NCI-H1092 treated with DMSO at 0.1 percent for 48 hours (cell line): ENCODE results near the gene OR9A4.

ENCODE experiments used
- DNase-seq: peaks from one replicate; lab custom pipeline; 2025; lab: John Stamatoyannopoulos, UW

Gene OR9A4

GRCh38 chr7:141946796-141947195 lies 30.6 kb downstream of the OR9A4 start, which contains the start of gene CLEC5A:
Gene CLEC5A, minus strand, starts transcription at chr7:141946974. Its CDS starts 682 bp downstream, at chr7:141946292.
- no peak for DNase-seq

DNA sequence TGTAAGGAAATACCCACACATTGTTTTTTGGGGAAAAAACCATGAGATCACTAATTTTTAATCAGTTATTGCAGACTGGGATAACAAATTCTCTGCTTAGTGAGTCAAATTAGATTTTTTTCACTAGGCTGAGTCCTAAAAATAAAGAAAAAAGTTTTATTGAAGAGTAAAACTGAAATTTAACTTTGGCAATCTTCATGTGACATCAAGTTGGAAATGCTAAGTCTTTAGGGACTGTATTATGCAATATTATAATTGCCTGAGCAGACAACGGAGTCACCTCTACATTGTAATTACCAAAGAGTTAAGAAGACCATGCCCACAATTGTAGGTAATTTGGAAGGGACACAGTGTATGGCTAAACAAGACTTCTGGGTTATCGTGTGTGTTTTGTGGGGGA lies 32.8 kb downstream of the OR9A4 start:
- DNase-seq = no peak

DNA sequence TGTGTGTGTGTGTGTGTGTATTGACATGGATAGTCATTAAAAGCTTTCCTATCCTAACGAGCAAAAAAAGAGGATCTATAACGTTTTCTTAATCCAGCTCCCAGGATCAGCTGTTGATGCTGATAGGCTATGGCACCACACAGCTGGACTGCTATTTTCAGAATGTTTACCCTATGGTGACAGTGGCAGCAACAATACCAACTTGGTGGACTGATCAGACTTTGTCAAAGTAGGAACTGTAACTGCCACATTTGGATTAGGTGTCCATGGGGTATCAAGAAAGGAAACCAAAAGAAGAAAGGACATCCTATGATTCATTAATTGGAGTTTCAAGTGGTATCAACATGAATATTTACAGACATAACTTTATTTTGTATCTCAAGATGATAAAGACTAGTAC lies 33.3 kb downstream of the OR9A4 start:
- no peak for DNase-seq

DNA sequence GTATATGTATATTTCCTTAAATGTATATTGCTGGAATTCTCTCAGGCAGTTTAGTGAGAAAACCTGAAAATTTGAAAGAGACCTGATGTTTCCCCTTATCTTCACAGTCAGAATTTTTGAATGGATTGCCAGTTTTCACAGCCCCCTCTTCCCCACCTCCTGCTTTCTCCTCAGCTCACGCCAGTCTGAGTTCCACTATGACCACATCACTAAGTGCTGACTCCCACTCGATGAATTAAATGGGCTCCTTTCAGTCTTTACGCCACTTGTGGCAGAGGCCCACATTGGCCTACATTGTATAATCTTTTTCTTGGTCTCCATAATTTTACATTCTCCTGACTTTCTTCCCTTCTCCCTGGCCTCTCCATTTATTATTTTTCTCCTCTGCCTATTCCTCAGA lies 33.7 kb downstream of the OR9A4 start:
- no peak for DNase-seq

GRCh38 chr7:141950806-141951205 lies 34.6 kb downstream of the OR9A4 start:
- DNase-seq = no peak

DNA sequence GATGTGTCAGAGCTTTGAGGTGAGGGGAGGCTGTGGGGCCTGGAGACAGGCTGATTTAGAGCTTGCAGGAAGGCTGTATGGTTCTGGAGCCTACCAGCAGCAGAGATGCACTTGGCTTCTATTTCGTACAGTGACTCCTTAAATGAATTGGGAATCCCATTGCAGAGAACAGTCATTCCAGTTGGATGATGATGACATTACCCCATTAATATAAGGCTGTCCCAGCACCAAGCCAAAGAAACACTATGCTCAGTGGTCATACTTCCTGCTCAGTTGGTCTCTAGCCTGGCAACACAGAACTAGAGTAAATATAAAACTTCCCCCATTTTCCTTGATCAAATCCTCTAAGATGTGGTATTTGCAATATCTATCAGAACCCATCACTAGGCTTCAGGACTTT lies 36.3 kb downstream of the OR9A4 start:
- DNase-seq = no peak

DNA sequence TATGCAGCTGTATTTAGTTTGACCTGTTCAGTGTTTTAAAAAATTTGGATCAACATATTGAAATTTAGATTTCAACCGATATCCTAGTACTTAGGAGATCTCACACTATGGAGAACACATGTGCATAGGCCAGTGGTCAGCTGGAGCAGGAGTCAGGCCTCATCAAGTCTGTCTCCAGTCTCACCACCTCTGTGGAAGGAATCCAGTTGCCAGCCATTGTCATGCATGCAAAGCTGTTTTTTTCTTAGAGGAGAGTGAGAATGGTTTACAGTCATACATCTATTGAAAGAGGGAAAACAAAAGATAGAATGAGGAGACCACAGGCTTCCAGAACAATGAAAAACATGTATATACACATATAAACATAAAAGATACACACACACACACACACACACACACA lies 38.1 kb downstream of the OR9A4 start:
- no peak for DNase-seq

- no peak for DNase-seq
Observed at GRCh38 chr7:141956084-141956483, 39.9 kb downstream of the OR9A4 start.

- no peak for DNase-seq
Observed at GRCh38 chr7:141960687-141961422, 44.7 kb downstream of the OR9A4 start.
